Nephron (organoid): ENCODE measurements around the gene NTRK1.

ENCODE experiments used
- H3K27ac Mint-ChIP-seq, 3 experiments: 2 replicates each; pipeline ENCODE4 v1.8.0; 2020; ENCODE audit warnings: mixed read lengths in 3 of 3, mild to moderate bottlenecking in 2 of 3, moderate library complexity in 1 of 3
- H3K27me3 Mint-ChIP-seq: 2 replicates; pipeline ENCODE4 v1.8.0; 2021; ENCODE audit warnings: low read depth, mild to moderate bottlenecking, moderate library complexity, mixed read lengths
- H3K36me3 Mint-ChIP-seq: 2 replicates; pipeline ENCODE4 v1.8.0; 2020; ENCODE audit warnings: low read depth, mixed read lengths
- H3K4me1 Mint-ChIP-seq: 2 replicates; pipeline ENCODE4 v1.8.0; 2020; ENCODE audit warnings: mixed read lengths
- H3K4me3 Mint-ChIP-seq, 3 experiments: 2 replicates each; pipeline ENCODE4 v1.8.0; 2020; ENCODE audit warnings: mild to moderate bottlenecking in 3 of 3, mixed read lengths in 3 of 3, moderate library complexity in 2 of 3
- H3K9me3 Mint-ChIP-seq: 2 replicates; pipeline ENCODE4 v1.8.0; 2020; ENCODE audit warnings: mixed read lengths
- TF ChIP-seq, protein P1 (sequence below), 3 experiments: fragments of 200-600 bp; sonication (generic); IDR thresholded peaks; one replicate each; pipeline ENCODE4 v1.5.0; 2021; ENCODE audit warnings: antibody characterized with exemption in 3 of 3; ENCODE audit not compliant: unreplicated experiment in 3 of 3

Gene NTRK1

DNA sequence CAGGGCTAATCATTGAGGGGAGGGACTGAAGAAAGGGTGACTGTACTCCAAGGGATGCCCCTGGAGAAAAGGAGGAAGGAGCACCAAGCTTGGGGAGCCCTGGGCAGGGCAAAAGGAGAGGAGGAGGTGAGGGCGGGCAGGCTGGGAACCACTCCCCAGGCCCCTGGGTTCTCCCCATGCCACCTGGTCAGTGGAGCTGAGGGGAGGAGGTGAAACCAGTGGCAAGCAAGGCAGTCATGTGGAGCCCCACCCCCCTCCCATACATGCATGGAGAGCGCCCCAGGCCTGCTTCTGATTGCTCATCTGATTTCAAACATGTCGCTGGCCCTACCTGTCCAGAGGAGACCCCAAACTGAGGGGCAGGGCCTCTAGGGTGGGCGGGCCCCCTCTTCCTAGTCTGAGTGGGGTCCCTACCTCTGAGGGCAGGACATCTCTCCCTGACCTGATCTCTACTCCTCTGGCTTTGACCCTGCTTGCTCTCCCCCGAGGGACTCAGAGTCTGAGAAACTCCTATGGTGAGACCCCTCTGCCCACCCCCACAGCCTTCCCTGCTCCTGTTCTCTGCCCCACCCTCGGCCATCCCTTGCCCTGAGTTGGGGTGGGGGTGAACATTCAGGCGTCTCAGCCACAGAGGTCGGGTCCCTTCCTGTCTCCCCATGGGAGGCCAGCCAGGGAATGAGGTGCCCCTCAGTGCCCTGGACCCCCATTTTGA lies 20.3 kb upstream of the NTRK1 start:
- Mint-ChIP-seq H3K4me1 (peaks cover 12% of the 10 kb centered on the region), H3K27ac (no peak overlapping the region), H3K27me3 (peaks cover 85% of the 10 kb centered on the region), H3K36me3 (peaks cover 7% of the 10 kb centered on the region), H3K4me3 (no peak overlapping the region), H3K9me3 (no peaks in the 10 kb centered on the region)
- TF ChIP-seq, protein P1, sequence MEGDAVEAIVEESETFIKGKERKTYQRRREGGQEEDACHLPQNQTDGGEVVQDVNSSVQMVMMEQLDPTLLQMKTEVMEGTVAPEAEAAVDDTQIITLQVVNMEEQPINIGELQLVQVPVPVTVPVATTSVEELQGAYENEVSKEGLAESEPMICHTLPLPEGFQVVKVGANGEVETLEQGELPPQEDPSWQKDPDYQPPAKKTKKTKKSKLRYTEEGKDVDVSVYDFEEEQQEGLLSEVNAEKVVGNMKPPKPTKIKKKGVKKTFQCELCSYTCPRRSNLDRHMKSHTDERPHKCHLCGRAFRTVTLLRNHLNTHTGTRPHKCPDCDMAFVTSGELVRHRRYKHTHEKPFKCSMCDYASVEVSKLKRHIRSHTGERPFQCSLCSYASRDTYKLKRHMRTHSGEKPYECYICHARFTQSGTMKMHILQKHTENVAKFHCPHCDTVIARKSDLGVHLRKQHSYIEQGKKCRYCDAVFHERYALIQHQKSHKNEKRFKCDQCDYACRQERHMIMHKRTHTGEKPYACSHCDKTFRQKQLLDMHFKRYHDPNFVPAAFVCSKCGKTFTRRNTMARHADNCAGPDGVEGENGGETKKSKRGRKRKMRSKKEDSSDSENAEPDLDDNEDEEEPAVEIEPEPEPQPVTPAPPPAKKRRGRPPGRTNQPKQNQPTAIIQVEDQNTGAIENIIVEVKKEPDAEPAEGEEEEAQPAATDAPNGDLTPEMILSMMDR (IDR thresholded peaks at IDR 0.05; ENCODE audit: unreplicated experiment in 3 of 3), result no peak

DNA sequence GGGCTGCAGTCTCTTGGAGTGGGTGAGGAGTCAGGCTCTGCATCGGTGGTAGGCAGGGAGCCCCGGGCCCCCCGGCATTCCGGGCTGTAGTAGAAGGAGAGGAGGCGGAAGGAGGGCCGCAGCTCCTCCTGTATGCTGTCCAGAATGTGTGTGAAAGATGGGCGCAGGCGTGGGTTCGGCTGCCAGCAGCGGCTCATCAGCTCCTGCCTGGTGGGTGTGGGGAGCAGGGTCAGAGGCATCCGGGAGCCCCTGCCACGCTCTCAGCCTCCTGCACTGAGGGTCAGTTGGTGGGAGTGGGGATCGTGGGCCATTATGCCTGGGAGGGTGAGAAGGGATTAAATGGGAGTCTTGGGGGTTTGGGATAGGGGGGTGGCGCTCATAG lies 19.8 kb upstream of the NTRK1 start:
- H3K4me3 Mint-ChIP-seq, result no peak overlapping the region
- H3K27ac Mint-ChIP-seq, result no peak overlapping the region
- H3K27me3 Mint-ChIP-seq, result peaks cover 85% of the 10 kb centered on the region
- no peaks in the 10 kb centered on the region for H3K9me3 Mint-ChIP-seq
- TF ChIP-seq, protein P1 (IDR thresholded peaks at IDR 0.05; ENCODE audit: unreplicated experiment in 3 of 3), result no peak
- peaks cover 7% of the 10 kb centered on the region for H3K4me1 Mint-ChIP-seq
- H3K36me3 Mint-ChIP-seq, result peaks cover 7% of the 10 kb centered on the region

DNA sequence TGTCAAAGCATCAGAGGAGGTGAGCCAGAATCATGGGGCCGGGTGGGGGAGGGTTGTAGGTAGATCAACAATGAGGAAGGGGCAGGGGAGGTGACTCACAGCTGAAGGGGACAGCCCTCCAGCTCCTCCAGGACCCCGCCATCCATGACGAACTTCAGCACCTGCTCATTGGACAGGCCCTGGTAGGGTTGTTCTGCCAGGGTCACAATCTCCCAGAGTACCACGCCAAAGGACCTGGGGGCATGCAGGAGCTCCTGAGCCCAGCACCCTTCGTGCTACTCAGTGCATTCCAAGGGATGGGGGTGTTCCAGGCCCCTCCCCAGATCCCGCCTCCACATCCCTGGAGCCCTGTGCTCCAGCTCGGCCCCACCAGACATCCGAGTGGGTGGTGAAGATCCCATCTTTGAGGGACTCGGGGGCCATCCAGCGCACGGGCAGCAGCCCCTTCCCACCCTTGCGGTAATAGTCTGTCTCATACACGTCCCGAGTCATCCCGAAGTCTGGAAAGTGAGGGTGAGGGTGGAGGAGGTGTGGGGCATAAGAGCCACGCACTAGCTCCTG lies 19.3 kb upstream of the NTRK1 start:
- peaks cover 2% of the 10 kb centered on the region for H3K4me1 Mint-ChIP-seq

DNA sequence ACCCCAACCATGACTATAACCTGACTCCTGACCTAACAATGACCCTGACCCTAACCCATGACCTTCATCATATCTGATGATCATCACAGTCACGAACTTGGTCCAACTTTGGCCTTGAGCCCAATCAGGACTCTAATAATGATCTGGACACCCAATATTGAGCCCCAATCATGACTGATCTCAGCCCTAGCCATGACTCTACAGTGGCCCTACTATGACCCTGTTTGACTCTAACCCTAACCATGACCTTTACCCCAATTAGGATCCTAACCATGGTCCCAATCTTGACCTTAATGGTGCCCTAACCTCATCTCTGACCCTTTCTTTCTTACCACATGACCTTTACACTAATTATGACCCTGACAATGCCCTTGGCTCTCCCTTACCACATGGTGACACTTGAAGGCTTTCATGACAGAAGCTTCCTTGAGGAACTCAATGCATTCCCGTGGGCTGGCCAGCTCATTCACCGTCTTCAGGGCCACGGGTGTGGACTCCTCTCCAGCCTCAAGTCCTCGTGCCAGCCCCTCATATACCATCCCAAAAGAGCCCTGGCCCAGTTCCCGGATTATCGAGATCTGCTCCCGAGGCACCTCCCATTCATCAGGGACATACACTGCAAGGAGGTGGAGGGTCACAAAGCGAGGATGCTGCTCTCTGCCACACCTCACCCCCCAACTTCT lies 17.9 kb upstream of the NTRK1 start:
- peaks cover 7% of the 10 kb centered on the region for H3K36me3 Mint-ChIP-seq
- no peak overlapping the region for H3K27ac Mint-ChIP-seq
- peaks cover 87% of the 10 kb centered on the region for H3K27me3 Mint-ChIP-seq
- no peak overlapping the region for H3K4me3 Mint-ChIP-seq
- no peaks in the 10 kb centered on the region for H3K9me3 Mint-ChIP-seq
- H3K4me1 Mint-ChIP-seq, result peaks cover 10% of the 10 kb centered on the region
- TF ChIP-seq, protein P1 (IDR thresholded peaks at IDR 0.05; ENCODE audit: unreplicated experiment in 3 of 3), result no peak

More for the DNA sequence above, 19.3 kb upstream of the NTRK1 start:
- H3K36me3 Mint-ChIP-seq, result peaks cover 7% of the 10 kb centered on the region
- no peak overlapping the region for H3K4me3 Mint-ChIP-seq
- H3K27me3 Mint-ChIP-seq, result peaks cover 87% of the 10 kb centered on the region
- H3K27ac Mint-ChIP-seq, result no peak overlapping the region
- no peaks in the 10 kb centered on the region for H3K9me3 Mint-ChIP-seq
- TF ChIP-seq, protein P1 (IDR thresholded peaks at IDR 0.05; ENCODE audit: unreplicated experiment in 3 of 3), result no peak

DNA sequence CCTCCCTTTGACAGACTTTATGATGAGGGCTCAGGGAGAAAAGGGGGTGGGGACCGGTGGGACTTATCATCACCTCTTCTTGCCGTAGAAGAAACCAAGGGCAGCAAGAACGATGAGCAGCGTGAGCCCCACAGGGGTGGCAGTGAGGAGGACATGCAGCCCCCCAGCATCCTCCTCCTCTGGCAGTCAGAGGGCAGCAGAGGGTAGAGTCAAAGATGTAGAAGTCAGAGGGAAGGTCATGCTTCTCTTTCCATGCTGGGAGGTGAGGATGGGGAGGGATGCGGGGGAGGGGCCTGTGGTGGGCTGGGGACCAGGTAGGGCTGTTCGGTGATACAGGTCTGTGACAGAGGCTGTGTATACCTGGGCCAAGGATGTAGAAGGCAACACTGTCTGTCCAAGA lies 16.6 kb upstream of the NTRK1 start:
- Mint-ChIP-seq H3K4me3 (no peak overlapping the region), H3K4me1 (peaks cover 19% of the 10 kb centered on the region), H3K27me3 (peaks cover 88% of the 10 kb centered on the region), H3K36me3 (peaks cover 7% of the 10 kb centered on the region), H3K27ac (no peak overlapping the region), H3K9me3 (no peaks in the 10 kb centered on the region)
- TF ChIP-seq, protein P1 (IDR thresholded peaks at IDR 0.05; ENCODE audit: unreplicated experiment in 3 of 3), result no peak
